ENCODE results near the gene GABRB1. TPM values are rescaled to one million over a fixed set of nuclear protein-coding genes. Genes with fewer than 3 reads are reported as not detected.

GABRB1 gene
- total and polyA plus RNA-seq, 2 donors (not counting 1 experiment from before 2014, with no cell fraction given), result not detected

DNA sequence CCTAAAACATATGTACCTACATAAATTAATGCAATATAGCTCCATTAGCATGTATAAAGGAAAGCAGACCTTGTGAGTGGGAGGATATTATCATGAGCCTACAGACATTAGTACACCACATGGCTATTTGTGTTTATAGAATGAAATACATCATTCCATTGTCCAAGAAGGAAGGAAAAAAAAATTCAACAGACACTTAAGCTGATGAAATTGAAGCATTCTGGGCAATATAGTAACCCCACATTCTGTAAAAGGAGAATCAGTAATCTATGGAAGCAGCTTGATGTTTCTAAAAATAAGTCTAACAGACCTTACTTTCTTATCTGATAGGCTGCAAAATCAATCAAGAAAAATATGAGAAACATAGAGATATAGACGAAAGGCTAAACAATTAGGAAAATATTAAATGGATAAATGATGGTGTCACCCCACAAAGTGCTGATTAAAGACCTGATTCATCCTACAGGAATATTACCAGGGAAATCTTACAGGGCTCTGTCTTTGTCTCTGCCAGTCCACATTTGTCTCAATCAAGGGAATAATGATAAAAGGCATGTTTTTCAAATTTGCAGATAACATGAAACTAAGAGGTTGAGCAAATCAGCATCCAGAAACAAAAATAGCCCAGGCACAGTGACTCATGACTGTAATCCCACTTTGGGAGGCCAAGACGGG lies 355.3 kb downstream of the GABRB1 start:
- intact Hi-C loops (cut with micrococcal nuclease), result no loop called here
- Histone ChIP-seq H3K9me3 (ENCODE audit: control extremely low read depth in 1 of 3, control insufficient read depth in 2 of 3, insufficient read depth in 1 of 3, low read length in 2 of 3) (no peaks in the 10 kb centered on the region), H3K27ac (ENCODE audit: low read length in 2 of 2) (no peak overlapping the region), H3K4me3 (ENCODE audit: control extremely low read depth in 1 of 5, extremely low read depth in 1 of 5, insufficient read depth in 1 of 5, low read depth in 2 of 5, low read length in 4 of 5) (no peak overlapping the region), H3K79me2 (ENCODE audit: control insufficient read depth, insufficient read depth, low read length) (no peaks in the 10 kb centered on the region), H4K20me1 (ENCODE audit: control insufficient read depth, insufficient read depth, low read length, poor library complexity, severe bottlenecking) (no peaks in the 10 kb centered on the region), H3K36me3 (replicated peaks in 1 of 2; ENCODE audit: control extremely low read depth in 1 of 2, control insufficient read depth in 1 of 2, extremely low read depth in 1 of 2, insufficient read depth in 2 of 2, low read length in 1 of 2) (no peaks in the 10 kb centered on the region), H3K9ac (ENCODE audit: low read length) (no peak overlapping the region), H3K27me3 (replicated peaks in 1 of 4; ENCODE audit: control extremely low read depth in 1 of 4, control insufficient read depth in 3 of 4, insufficient read depth in 4 of 4, low read length in 3 of 4) (peaks cover 0 to 3% (median 0%) of the 10 kb centered on the region in 4 experiments), H3K4me2 (replicated peaks; ENCODE audit: low read depth, low read length, poor library complexity, severe bottlenecking) (no peak overlapping the region), H2AFZ (ENCODE audit: insufficient read depth, low read depth, low read length, poor library complexity, severe bottlenecking) (no peak overlapping the region), H3K4me1 (ENCODE audit: control insufficient read depth in 2 of 2, insufficient read depth in 2 of 2, low read length in 2 of 2) (no peaks in the 10 kb centered on the region)
- H3K4me1 Mint-ChIP-seq, result no peaks in the 10 kb centered on the region
- H3K4me3 Mint-ChIP-seq, result no peak overlapping the region
- peaks cover 4% of the 10 kb centered on the region for H3K27me3 Mint-ChIP-seq
- no peak overlapping the region for H3K27ac Mint-ChIP-seq
- TF ChIP-seq, protein P1, sequence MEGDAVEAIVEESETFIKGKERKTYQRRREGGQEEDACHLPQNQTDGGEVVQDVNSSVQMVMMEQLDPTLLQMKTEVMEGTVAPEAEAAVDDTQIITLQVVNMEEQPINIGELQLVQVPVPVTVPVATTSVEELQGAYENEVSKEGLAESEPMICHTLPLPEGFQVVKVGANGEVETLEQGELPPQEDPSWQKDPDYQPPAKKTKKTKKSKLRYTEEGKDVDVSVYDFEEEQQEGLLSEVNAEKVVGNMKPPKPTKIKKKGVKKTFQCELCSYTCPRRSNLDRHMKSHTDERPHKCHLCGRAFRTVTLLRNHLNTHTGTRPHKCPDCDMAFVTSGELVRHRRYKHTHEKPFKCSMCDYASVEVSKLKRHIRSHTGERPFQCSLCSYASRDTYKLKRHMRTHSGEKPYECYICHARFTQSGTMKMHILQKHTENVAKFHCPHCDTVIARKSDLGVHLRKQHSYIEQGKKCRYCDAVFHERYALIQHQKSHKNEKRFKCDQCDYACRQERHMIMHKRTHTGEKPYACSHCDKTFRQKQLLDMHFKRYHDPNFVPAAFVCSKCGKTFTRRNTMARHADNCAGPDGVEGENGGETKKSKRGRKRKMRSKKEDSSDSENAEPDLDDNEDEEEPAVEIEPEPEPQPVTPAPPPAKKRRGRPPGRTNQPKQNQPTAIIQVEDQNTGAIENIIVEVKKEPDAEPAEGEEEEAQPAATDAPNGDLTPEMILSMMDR (IDR thresholded peaks at IDR 0.05), result no peak
- no peak for TF ChIP-seq EZH2 (IDR thresholded peaks at IDR 0.05; ENCODE audit: borderline replicate concordance, insufficient read depth, low read depth, low read length, poor library complexity, severe bottlenecking)
- no peak for ATAC-seq (ENCODE audit: low read depth)
- CTCF ChIA-PET, result no interaction called here
- DNase-seq, result no peak
- H3K9me3 Mint-ChIP-seq (ENCODE audit: insufficient read depth), result no peaks in the 10 kb centered on the region
- POLR2A ChIA-PET, result no interaction called here
- WGBS (ENCODE audit: insufficient coverage), result no CpG with 5 or more reads among the region's 2 CpGs

DNA sequence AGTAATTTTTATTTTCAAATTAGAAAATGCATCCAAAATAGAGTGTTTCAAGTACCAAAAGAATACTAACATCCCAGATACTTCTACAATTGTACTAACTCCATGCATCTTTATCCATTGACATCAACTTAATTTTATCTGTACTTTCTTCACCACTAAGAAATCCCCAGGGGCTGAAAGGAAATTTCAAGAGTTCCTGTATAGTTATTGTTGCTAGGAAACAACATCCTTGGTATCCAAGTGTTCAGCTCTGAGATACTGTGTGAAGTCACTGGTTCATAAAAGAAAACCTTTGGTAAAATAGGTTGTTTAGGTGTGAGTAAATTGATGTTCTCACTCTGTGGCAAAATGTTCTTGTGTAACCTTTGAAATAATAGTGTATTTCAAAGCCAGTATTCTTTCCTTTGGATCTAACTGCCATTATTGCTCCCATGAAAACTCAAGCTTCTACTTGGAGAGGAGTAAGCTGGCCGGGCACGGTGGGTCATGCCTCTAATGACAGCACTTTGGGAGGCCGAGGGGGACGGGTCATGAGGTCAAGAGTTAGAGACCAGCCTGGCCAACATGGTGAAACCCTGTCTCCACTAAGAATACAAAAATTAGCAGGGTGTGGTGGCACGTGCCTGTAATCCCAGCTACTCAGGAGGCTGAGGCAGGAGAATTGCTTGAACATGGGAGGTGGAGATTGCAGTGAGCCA lies 359.2 kb downstream of the GABRB1 start:
- H3K27ac ChIP-seq (ENCODE audit: low read length in 2 of 2), result no peak overlapping the region
- H2AFZ ChIP-seq (ENCODE audit: insufficient read depth, low read depth, low read length, poor library complexity, severe bottlenecking), result no peak overlapping the region
- H3K4me3 ChIP-seq (ENCODE audit: control extremely low read depth in 1 of 5, extremely low read depth in 1 of 5, insufficient read depth in 1 of 5, low read depth in 2 of 5, low read length in 4 of 5), result no peak overlapping the region
- no peaks in the 10 kb centered on the region for H3K36me3 ChIP-seq (replicated peaks in 1 of 2; ENCODE audit: control extremely low read depth in 1 of 2, control insufficient read depth in 1 of 2, extremely low read depth in 1 of 2, insufficient read depth in 2 of 2, low read length in 1 of 2)
- intact Hi-C loops (cut with micrococcal nuclease), result no loop called here
- H4K20me1 ChIP-seq (ENCODE audit: control insufficient read depth, insufficient read depth, low read length, poor library complexity, severe bottlenecking), result no peaks in the 10 kb centered on the region
- H3K4me3 Mint-ChIP-seq, result no peak overlapping the region
- H3K4me1 ChIP-seq (ENCODE audit: control insufficient read depth in 2 of 2, insufficient read depth in 2 of 2, low read length in 2 of 2), result no peaks in the 10 kb centered on the region
- H3K27ac Mint-ChIP-seq, result no peak overlapping the region
- DNase-seq, result no peak
- H3K4me2 ChIP-seq (replicated peaks; ENCODE audit: low read depth, low read length, poor library complexity, severe bottlenecking), result no peak overlapping the region
- ATAC-seq (ENCODE audit: low read depth), result no peak
- CTCF ChIA-PET, result no interaction called here
- no peaks in the 10 kb centered on the region for H3K4me1 Mint-ChIP-seq
- H3K9me3 Mint-ChIP-seq (ENCODE audit: insufficient read depth), result no peaks in the 10 kb centered on the region
- TF ChIP-seq, protein P1 (IDR thresholded peaks at IDR 0.05), result no peak
- no peak for TF ChIP-seq EZH2 (IDR thresholded peaks at IDR 0.05; ENCODE audit: borderline replicate concordance, insufficient read depth, low read depth, low read length, poor library complexity, severe bottlenecking)
- H3K79me2 ChIP-seq (ENCODE audit: control insufficient read depth, insufficient read depth, low read length), result no peaks in the 10 kb centered on the region
- WGBS (ENCODE audit: insufficient coverage), result 100% methylated on average over 2 of the region's 5 CpGs
- H3K9me3 ChIP-seq (ENCODE audit: control extremely low read depth in 1 of 3, control insufficient read depth in 2 of 3, insufficient read depth in 1 of 3, low read length in 2 of 3), result no peaks in the 10 kb centered on the region
- H3K9ac ChIP-seq (ENCODE audit: low read length), result no peak overlapping the region
- H3K27me3 Mint-ChIP-seq, result no peaks in the 10 kb centered on the region
- POLR2A ChIA-PET, result no interaction called here
- peaks cover 0 to 3% (median 0%) of the 10 kb centered on the region in 4 experiments for H3K27me3 ChIP-seq (replicated peaks in 1 of 4; ENCODE audit: control extremely low read depth in 1 of 4, control insufficient read depth in 3 of 4, insufficient read depth in 4 of 4, low read length in 3 of 4)

Data from B cell (primary cell).